ENCODE results near the gene SMYD5. TPM values are rescaled to one million over a fixed set of nuclear protein-coding genes. Genes with fewer than 3 reads are reported as not detected.

Gene SMYD5
- total RNA-seq, 1 experiment from 2014 or later, result 28.3 TPM

DNA sequence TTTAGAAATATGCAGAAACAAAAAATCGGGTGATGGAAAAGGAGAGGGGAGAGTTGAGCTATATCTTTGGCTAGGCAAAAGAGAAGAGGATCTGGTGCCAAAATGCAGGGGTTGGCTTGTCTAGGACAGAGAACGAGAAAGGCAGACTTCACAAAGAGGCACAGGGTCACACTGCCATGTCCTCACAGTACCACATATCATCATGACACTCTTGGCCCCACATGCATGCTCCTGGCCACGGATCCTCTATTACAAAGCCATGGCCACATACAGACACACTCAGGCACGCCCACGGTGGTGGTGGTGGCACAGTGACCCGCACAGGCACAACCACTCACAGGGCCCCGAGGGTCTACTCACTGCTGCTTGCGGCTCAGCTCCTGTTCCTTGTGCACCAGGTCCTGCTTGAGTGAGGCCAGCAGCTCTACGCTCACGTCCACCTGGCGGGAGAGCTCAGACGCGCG lies 54.4 kb downstream of the SMYD5 start:
- 0 out of 2 replicates have a peak, but pooled peaks cover 4% of the 10 kb centered on the region for H4K20me1 ChIP-seq (ENCODE audit: insufficient read depth)
- no peak overlapping the region for H3K27ac ChIP-seq
- DNase-seq, result no peak
- POLR2A ChIA-PET (ENCODE audit: unreplicated experiment), result no interaction called here
- BruUV-seq (replicated peaks), result no TSS peak
- no peaks in the 10 kb centered on the region for H3K9me3 ChIP-seq (ENCODE audit: insufficient read depth, low read depth)
- H3K36me3 ChIP-seq (ENCODE audit: low read depth), result peaks cover 4% of the 10 kb centered on the region
- H3K4me1 ChIP-seq (replicated peaks; ENCODE audit: insufficient read depth), result no peaks in the 10 kb centered on the region
- no peak for TF ChIP-seq EZH2 (IDR thresholded peaks at IDR 0.05; ENCODE audit: low read depth)
- TF ChIP-seq, protein P1, sequence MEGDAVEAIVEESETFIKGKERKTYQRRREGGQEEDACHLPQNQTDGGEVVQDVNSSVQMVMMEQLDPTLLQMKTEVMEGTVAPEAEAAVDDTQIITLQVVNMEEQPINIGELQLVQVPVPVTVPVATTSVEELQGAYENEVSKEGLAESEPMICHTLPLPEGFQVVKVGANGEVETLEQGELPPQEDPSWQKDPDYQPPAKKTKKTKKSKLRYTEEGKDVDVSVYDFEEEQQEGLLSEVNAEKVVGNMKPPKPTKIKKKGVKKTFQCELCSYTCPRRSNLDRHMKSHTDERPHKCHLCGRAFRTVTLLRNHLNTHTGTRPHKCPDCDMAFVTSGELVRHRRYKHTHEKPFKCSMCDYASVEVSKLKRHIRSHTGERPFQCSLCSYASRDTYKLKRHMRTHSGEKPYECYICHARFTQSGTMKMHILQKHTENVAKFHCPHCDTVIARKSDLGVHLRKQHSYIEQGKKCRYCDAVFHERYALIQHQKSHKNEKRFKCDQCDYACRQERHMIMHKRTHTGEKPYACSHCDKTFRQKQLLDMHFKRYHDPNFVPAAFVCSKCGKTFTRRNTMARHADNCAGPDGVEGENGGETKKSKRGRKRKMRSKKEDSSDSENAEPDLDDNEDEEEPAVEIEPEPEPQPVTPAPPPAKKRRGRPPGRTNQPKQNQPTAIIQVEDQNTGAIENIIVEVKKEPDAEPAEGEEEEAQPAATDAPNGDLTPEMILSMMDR (conservative IDR thresholded peaks at IDR 0.05), result no peak
- no peaks in the 10 kb centered on the region for H3K79me2 ChIP-seq (ENCODE audit: low read depth)
- no peak overlapping the region for H3K4me3 ChIP-seq
- no peaks in the 10 kb centered on the region for H3K27me3 ChIP-seq (ENCODE audit: insufficient read depth, low read depth)
- no peak overlapping the region for H2AFZ ChIP-seq
- H3K4me2 ChIP-seq, result no peak overlapping the region
- intact Hi-C loops (cut with micrococcal nuclease; ENCODE audit: unreplicated experiment), result no loop called here
- CTCF ChIA-PET, result no interaction called here
- H3K9me2 ChIP-seq (ENCODE audit: insufficient read depth), result no peaks in the 10 kb centered on the region
- H3F3A ChIP-seq (ENCODE audit: insufficient read depth, low read depth), result no peaks in the 10 kb centered on the region

DNA sequence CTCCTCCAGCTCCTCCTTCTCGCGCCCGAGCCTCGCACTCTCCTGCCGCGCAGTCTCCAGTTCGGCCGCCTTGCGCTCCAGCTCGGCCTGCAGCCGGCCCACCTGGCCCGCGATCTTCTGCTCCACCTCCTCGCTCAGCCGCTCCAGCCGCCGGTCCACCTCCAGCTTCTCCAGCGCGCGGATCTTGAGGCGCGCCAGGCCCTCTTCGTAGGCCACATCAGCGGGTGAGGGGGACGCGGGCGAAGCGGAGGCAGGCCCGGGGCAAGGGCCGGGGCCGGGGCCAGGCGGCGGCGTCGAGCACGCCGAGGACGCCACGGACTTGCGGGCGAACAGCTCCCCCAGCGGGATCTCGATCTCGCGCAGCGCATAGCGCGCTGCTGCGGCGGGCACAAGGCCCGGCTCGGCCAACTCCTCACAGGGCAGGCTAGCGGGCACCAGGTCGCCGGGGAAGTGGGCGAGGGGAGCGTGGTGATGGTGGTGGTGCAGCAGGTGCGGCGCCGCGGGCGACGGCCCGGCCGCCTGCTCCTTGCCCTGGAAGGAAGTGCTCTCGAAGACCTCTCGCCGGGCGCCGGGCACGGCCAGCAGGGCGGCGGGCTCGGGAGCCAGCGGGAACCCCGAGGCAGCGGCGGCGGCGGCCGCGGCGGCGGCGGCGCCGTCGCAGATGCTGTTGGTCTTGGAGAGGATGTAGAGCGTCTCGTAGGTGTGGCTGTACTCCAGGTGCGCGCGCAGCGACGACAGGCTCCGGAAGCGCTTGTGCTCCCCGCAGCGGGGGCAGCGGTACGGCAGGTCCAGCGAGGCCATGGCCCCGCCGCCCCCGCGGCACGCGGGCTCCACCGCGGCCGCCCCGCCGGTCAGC lies 55.0 kb downstream of the SMYD5 start:
- DNase-seq, result peak in 1 of 2 experiments; percentile 63

DNA sequence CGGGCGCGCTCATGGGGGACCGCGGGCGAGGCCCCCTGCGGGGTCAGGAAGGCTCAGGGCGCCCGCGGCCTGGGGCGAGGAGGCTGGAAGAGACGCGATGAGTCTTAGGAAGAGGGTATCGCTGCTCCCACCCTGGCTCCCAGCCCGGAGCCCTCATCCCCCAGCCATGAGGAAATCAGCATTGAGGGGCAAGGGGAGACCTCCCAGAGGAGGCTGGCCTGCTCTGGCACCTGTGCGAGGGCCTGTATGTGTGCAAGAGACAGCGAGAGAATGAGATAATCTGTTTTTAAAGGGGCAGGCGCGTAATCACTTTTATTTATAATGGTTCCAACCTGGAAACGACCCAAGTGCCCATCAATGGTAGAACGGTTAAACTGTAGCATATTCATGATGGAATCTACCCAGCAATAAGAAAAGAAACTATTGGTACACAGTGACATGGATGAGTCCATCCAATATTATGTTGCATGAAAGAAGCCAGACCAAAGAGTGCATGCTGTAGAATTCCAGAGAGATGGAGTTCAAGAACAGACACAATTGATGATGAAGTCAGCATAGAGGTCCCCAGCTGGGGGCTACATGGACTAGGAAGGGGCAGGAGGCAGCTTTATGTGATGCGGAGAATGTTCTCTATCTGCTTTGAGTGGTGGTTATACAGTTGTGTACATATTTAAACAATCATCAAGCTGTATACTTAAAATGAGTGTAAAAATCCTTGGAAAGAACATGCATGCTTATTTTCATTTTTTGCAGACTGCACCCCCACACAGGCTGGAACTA lies 55.8 kb downstream of the SMYD5 start:
- ChIA-PET CTCF (no interaction called here), POLR2A (ENCODE audit: unreplicated experiment) (no interaction called here)
- Histone ChIP-seq H3K4me1 (replicated peaks; ENCODE audit: insufficient read depth) (no peaks in the 10 kb centered on the region), H3K27me3 (ENCODE audit: insufficient read depth, low read depth) (no peaks in the 10 kb centered on the region), H3K4me3 (peak overlapping the region; percentile 23; the same call in 1 of the 2 replicates), H3K4me2 (peak overlapping the region; percentile 24; the same call in 1 of the 2 replicates), H3K27ac (no peak overlapping the region), H3K9me2 (ENCODE audit: insufficient read depth) (no peaks in the 10 kb centered on the region), H3K36me3 (ENCODE audit: low read depth) (peaks cover 4% of the 10 kb centered on the region; the same call in 1 of the 2 replicates), H3K79me2 (ENCODE audit: low read depth) (no peaks in the 10 kb centered on the region), H2AFZ (no peak overlapping the region), H3K9me3 (ENCODE audit: insufficient read depth, low read depth) (no peaks in the 10 kb centered on the region), H3F3A (ENCODE audit: insufficient read depth, low read depth) (no peaks in the 10 kb centered on the region), H4K20me1 (ENCODE audit: insufficient read depth) (peaks cover 4% of the 10 kb centered on the region; the same call in 1 of the 2 replicates)
- TF ChIP-seq EZH2 (IDR thresholded peaks at IDR 0.05; ENCODE audit: low read depth), result no peak
- TF ChIP-seq, protein P1 (conservative IDR thresholded peaks at IDR 0.05), result no peak
- DNase-seq, result no peak
- BruUV-seq (replicated peaks), result no TSS peak
- intact Hi-C loops (cut with micrococcal nuclease; ENCODE audit: unreplicated experiment), result no loop called here

More for the DNA sequence above, 55.0 kb downstream of the SMYD5 start:
- Histone ChIP-seq H3F3A (ENCODE audit: insufficient read depth, low read depth) (no peaks in the 10 kb centered on the region), H3K36me3 (ENCODE audit: low read depth) (peaks cover 4% of the 10 kb centered on the region), H4K20me1 (ENCODE audit: insufficient read depth) (peaks cover 4% of the 10 kb centered on the region; the same call in 1 of the 2 replicates), H2AFZ (no peak overlapping the region), H3K27ac (no peak overlapping the region), H3K4me1 (replicated peaks; ENCODE audit: insufficient read depth) (no peaks in the 10 kb centered on the region), H3K79me2 (ENCODE audit: low read depth) (no peaks in the 10 kb centered on the region), H3K27me3 (ENCODE audit: insufficient read depth, low read depth) (no peaks in the 10 kb centered on the region), H3K9me2 (ENCODE audit: insufficient read depth) (no peaks in the 10 kb centered on the region), H3K4me2 (no peak overlapping the region), H3K9me3 (ENCODE audit: insufficient read depth, low read depth) (no peaks in the 10 kb centered on the region), H3K4me3 (peak overlapping the region; percentile 23; the same call in 1 of the 2 replicates)
- CTCF ChIA-PET, result no interaction called here
- no TSS peak for BruUV-seq (replicated peaks)
- POLR2A ChIA-PET (ENCODE audit: unreplicated experiment), result no interaction called here
- TF ChIP-seq EZH2 (IDR thresholded peaks at IDR 0.05; ENCODE audit: low read depth), result no peak
- TF ChIP-seq, protein P1 (conservative IDR thresholded peaks at IDR 0.05), result no peak
- intact Hi-C loops (cut with micrococcal nuclease; ENCODE audit: unreplicated experiment), result no loop called here

All from PC-9 (cell line).